ENCODE data around the gene ZDHHC17. TPM values are rescaled to one million over a fixed set of nuclear protein-coding genes. Genes with fewer than 3 reads are reported as not detected.

ZDHHC17 gene
- total and polyA plus RNA-seq, 2 of the 13 experiments (the other 11 are each of a cell fraction or from before 2014, with no cell fraction given): 36.7 to 38.5 TPM

DNA sequence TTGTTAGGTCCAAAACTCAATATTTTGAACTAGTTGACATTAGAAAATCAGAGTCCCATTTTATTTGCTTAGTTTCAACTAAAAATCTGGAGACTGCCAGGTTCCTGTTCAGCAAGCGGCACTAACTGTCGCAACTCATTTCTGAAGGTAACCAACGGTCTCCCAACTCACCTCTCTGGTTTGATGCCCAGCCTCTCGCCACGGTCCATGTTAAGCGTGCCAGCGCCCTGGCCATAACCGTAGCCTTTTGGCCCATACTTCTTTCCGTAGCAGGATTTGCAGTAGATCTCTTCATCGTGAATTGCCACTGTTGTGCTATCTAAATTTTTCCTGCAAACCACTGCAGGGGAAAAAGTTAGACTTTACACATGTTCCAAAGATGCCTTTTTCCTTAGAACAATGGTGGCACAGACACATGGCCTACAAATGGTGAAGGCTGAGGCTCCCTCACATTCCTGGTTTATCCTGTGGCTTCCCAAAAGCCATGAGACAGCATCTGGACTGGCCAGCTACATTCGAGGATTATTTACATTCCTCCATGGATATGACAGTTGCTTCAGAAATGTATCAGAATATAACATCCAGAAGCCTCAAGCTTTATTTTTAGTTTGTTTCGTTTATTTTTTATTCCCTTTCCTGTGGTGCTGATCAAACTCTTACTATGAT is 99.2 kb downstream of the ZDHHC17 start:
- no peaks in the 10 kb centered on the region for H4K20me1 ChIP-seq (ENCODE audit: insufficient read depth, low read length)
- no peaks in the 10 kb centered on the region for H3K36me3 ChIP-seq (replicated peaks in 1 of 2; ENCODE audit: control insufficient read depth in 1 of 2, insufficient read depth in 2 of 2, low read length in 2 of 2)
- no peak overlapping the region for H3K4me3 ChIP-seq (replicated peaks in 1 of 3; ENCODE audit: insufficient read depth in 1 of 3, low read depth in 2 of 3, low read length in 3 of 3)
- H3K9me3 ChIP-seq (ENCODE audit: low read length): no peaks in the 10 kb centered on the region
- no peaks in the 10 kb centered on the region for H3K79me2 ChIP-seq (ENCODE audit: insufficient read depth, low read length)
- H3K27me3 ChIP-seq (ENCODE audit: control insufficient read depth in 1 of 2, insufficient read depth in 2 of 2, low read length in 2 of 2): no peaks in the 10 kb centered on the region
- FAIRE-seq (no peak), DNase-seq (ENCODE audit: low spot score) (no peak), ATAC-seq (no peak)
- no peaks in the 10 kb centered on the region for H3K4me1 ChIP-seq (ENCODE audit: insufficient read depth, low read length)
- no peak overlapping the region for H3K4me2 ChIP-seq (ENCODE audit: low read depth, low read length)
- CTCF ChIA-PET (ENCODE audit: low intra/inter-chr PET ratio, low total read pairs): no interaction called here
- in situ Hi-C loops (cut with HindIII; ENCODE audit: extremely low pct_ligation_motif_present, low pct_unique_long_range_greater_than_20kb) (no loop called here), intact Hi-C loops (cut with micrococcal nuclease; ENCODE audit: unreplicated experiment) (no loop called here)
- no TSS peak for BruUV-seq (replicated peaks)
- no peak overlapping the region for H2AFZ ChIP-seq (ENCODE audit: low read length)
- WGBS (ENCODE audit: low lambda C conversion rate): 93% methylated on average over 12 of the region's 12 CpGs
- no peak overlapping the region for H3K9ac ChIP-seq (ENCODE audit: insufficient read depth, low read depth, low read length)
- H3K27ac ChIP-seq (ENCODE audit: extremely low read length, insufficient read depth, low read length): no peak overlapping the region
- POLR2A ChIA-PET: no interaction called here
- TF ChIP-seq ZNF30 (CRISPR knock-in tag; IDR thresholded peaks at IDR 0.05) (no peak), HOXD1 (CRISPR knock-in tag; IDR thresholded peaks at IDR 0.05) (no peak), FOXA1 (IDR thresholded peaks at IDR 0.05) (no peak), FOXA1 (CRISPR knock-in tag; IDR thresholded peaks at IDR 0.05) (no peak), ZNF614 (CRISPR knock-in tag; IDR thresholded peaks at IDR 0.05; ENCODE audit: borderline replicate concordance) (no peak), ZNF180 (CRISPR knock-in tag; IDR thresholded peaks at IDR 0.05; ENCODE audit: borderline replicate concordance, low read depth) (no peak), ZFX (CRISPR knock-in tag; IDR thresholded peaks at IDR 0.05; ENCODE audit: low read depth) (no peak), MAFG (CRISPR knock-in tag; IDR thresholded peaks at IDR 0.05) (no peak), PHF21A (CRISPR knock-in tag; IDR thresholded peaks at IDR 0.05) (no peak), TERF1 (CRISPR knock-in tag; IDR thresholded peaks at IDR 0.05) (no peak), ZNF275 (CRISPR knock-in tag; IDR thresholded peaks at IDR 0.05; ENCODE audit: borderline replicate concordance) (no peak)
- TF ChIP-seq, protein P1, sequence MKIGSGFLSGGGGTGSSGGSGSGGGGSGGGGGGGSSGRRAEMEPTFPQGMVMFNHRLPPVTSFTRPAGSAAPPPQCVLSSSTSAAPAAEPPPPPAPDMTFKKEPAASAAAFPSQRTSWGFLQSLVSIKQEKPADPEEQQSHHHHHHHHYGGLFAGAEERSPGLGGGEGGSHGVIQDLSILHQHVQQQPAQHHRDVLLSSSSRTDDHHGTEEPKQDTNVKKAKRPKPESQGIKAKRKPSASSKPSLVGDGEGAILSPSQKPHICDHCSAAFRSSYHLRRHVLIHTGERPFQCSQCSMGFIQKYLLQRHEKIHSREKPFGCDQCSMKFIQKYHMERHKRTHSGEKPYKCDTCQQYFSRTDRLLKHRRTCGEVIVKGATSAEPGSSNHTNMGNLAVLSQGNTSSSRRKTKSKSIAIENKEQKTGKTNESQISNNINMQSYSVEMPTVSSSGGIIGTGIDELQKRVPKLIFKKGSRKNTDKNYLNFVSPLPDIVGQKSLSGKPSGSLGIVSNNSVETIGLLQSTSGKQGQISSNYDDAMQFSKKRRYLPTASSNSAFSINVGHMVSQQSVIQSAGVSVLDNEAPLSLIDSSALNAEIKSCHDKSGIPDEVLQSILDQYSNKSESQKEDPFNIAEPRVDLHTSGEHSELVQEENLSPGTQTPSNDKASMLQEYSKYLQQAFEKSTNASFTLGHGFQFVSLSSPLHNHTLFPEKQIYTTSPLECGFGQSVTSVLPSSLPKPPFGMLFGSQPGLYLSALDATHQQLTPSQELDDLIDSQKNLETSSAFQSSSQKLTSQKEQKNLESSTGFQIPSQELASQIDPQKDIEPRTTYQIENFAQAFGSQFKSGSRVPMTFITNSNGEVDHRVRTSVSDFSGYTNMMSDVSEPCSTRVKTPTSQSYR (CRISPR knock-in tag; IDR thresholded peaks at IDR 0.05; ENCODE audit: borderline replicate concordance): no peak
- TF ChIP-seq, protein P2, sequence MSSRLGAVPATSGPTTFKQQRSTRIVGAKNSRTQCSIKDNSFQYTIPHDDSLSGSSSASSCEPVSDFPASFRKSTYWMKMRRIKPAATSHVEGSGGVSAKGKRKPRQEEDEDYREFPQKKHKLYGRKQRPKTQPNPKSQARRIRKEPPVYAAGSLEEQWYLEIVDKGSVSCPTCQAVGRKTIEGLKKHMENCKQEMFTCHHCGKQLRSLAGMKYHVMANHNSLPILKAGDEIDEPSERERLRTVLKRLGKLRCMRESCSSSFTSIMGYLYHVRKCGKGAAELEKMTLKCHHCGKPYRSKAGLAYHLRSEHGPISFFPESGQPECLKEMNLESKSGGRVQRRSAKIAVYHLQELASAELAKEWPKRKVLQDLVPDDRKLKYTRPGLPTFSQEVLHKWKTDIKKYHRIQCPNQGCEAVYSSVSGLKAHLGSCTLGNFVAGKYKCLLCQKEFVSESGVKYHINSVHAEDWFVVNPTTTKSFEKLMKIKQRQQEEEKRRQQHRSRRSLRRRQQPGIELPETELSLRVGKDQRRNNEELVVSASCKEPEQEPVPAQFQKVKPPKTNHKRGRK (CRISPR knock-in tag; IDR thresholded peaks at IDR 0.05): no peak

Data from HepG2 (cell line).